Stimulated activated naive CD8-positive, alpha-beta T cell treated with anti-CD3 and anti-CD28 coated beads, Interleukin-15, amount 100 ng/mL, for 72 hours (primary cell): ENCODE data around the gene SLC39A8.

Experiments used
- ATAC-seq: fragments of 150-1000 bp; cut with Tn5 transposase; 2 replicates; pipeline ENCODE4 v1.10.0; 2021; ENCODE audit warnings: mild to moderate bottlenecking, moderate library complexity
- DNase-seq, 2 donors: peaks; one replicate each; pipeline ENCODE4 v3.0.0; 2021 to 2022
- H3K27ac Mint-ChIP-seq, 2 donors: one replicate each; pipeline ENCODE4 v1.8.0; 2022; ENCODE audit warnings: mild to moderate bottlenecking in 2 of 2, mixed read lengths in 2 of 2, moderate library complexity in 2 of 2
- H3K27me3 Mint-ChIP-seq: one replicate; pipeline ENCODE4 v1.8.0; 2022; ENCODE audit warnings: mixed read lengths
- H3K4me1 Mint-ChIP-seq: one replicate; pipeline ENCODE4 v1.8.0; 2022; ENCODE audit warnings: mild to moderate bottlenecking, mixed read lengths
- H3K4me3 Mint-ChIP-seq, 2 donors: one replicate each; pipeline ENCODE4 v1.8.0; 2022; ENCODE audit warnings: mild to moderate bottlenecking in 2 of 2, mixed read lengths in 2 of 2, moderate library complexity in 1 of 2
- H3K9me3 Mint-ChIP-seq, 2 donors: one replicate each; pipeline ENCODE4 v1.8.0; 2022; ENCODE audit warnings: mixed read lengths in 2 of 2

The SLC39A8 gene

GRCh38 chr4:102350634-102351033 lies 5.4 kb upstream of the SLC39A8 start:
- no peak for DNase-seq
- Mint-ChIP-seq H3K9me3 (no peaks in the 10 kb centered on the region), H3K27me3 (no peaks in the 10 kb centered on the region), H3K4me1 (peaks cover 9% of the 10 kb centered on the region), H3K27ac (no peak overlapping the region), H3K4me3 (no peak overlapping the region)
- no peak for ATAC-seq

- ATAC-seq (no peak), DNase-seq (no peak)
- Mint-ChIP-seq H3K4me3 (no peak overlapping the region), H3K9me3 (no peaks in the 10 kb centered on the region), H3K27me3 (no peaks in the 10 kb centered on the region), H3K27ac (no peak overlapping the region), H3K4me1 (peaks cover 12% of the 10 kb centered on the region)
These were observed 3.4 kb upstream of the SLC39A8 start for GRCh38 chr4:102348701-102349100.

- Mint-ChIP-seq H3K9me3 (no peaks in the 10 kb centered on the region), H3K27me3 (no peaks in the 10 kb centered on the region), H3K4me3 (peak overlapping the region; percentile 83 to 86), H3K27ac (peak overlapping the region in 1 of 2 donors; percentile 43), H3K4me1 (peaks cover 36% of the 10 kb centered on the region)
- ATAC-seq, result no peak
- DNase-seq, result no peak
These were observed 466 bp upstream of the SLC39A8 start for GRCh38 chr4:102345795-102346100.

GRCh38 chr4:102344520-102344953 lies 745 bp downstream of the SLC39A8 start:
- peak; percentile 85 to 86 for DNase-seq
- peaks cover 45% of the 10 kb centered on the region for H3K4me1 Mint-ChIP-seq
- H3K27me3 Mint-ChIP-seq, result no peaks in the 10 kb centered on the region
- no peaks in the 10 kb centered on the region for H3K9me3 Mint-ChIP-seq
- H3K4me3 Mint-ChIP-seq, result peak overlapping the region; percentile 83 to 86
- peak; percentile 79 for ATAC-seq
- peak overlapping the region; percentile 92 to 94 for H3K27ac Mint-ChIP-seq

GRCh38 chr4:102343964-102344519 lies 1.2 kb downstream of the SLC39A8 start:
- H3K27me3 Mint-ChIP-seq, result no peaks in the 10 kb centered on the region
- ATAC-seq (peak; percentile 1), DNase-seq (no peak)
- H3K4me3 Mint-ChIP-seq, result peak overlapping the region; percentile 83 to 86
- H3K4me1 Mint-ChIP-seq, result peaks cover 45% of the 10 kb centered on the region
- H3K27ac Mint-ChIP-seq, result peak overlapping the region; percentile 92 to 94
- H3K9me3 Mint-ChIP-seq, result no peaks in the 10 kb centered on the region

GRCh38 chr4:102342404-102343074 lies 2.7 kb downstream of the SLC39A8 start:
- H3K4me1 Mint-ChIP-seq, result peaks cover 54% of the 10 kb centered on the region
- peak overlapping the region; percentile 58 to 80 for H3K4me3 Mint-ChIP-seq
- no peak for DNase-seq
- no peaks in the 10 kb centered on the region for H3K9me3 Mint-ChIP-seq
- no peak for ATAC-seq
- no peak overlapping the region for H3K27ac Mint-ChIP-seq
- H3K27me3 Mint-ChIP-seq, result no peaks in the 10 kb centered on the region

GRCh38 chr4:102341201-102341600 lies 4.1 kb downstream of the SLC39A8 start:
- Mint-ChIP-seq H3K27me3 (no peaks in the 10 kb centered on the region), H3K4me3 (no peak overlapping the region), H3K9me3 (no peaks in the 10 kb centered on the region), H3K27ac (no peak overlapping the region), H3K4me1 (peaks cover 56% of the 10 kb centered on the region)
- no peak for DNase-seq
- ATAC-seq, result no peak

- Mint-ChIP-seq H3K9me3 (no peaks in the 10 kb centered on the region), H3K4me1 (peaks cover 67% of the 10 kb centered on the region), H3K4me3 (no peak overlapping the region), H3K27ac (no peak overlapping the region), H3K27me3 (no peaks in the 10 kb centered on the region)
- DNase-seq (no peak), ATAC-seq (no peak)
These were observed 6.3 kb downstream of the SLC39A8 start for GRCh38 chr4:102339018-102339417.

- H3K27ac Mint-ChIP-seq, result no peak overlapping the region
- no peaks in the 10 kb centered on the region for H3K27me3 Mint-ChIP-seq
- DNase-seq, result no peak
- H3K9me3 Mint-ChIP-seq, result no peaks in the 10 kb centered on the region
- no peak for ATAC-seq
- H3K4me3 Mint-ChIP-seq, result no peak overlapping the region
- H3K4me1 Mint-ChIP-seq, result peaks cover 68% of the 10 kb centered on the region
These were observed 6.9 kb downstream of the SLC39A8 start for GRCh38 chr4:102338405-102338804.

- Mint-ChIP-seq H3K4me1 (peaks cover 52% of the 10 kb centered on the region), H3K27ac (no peak overlapping the region), H3K9me3 (no peaks in the 10 kb centered on the region), H3K4me3 (peak overlapping the region in 1 of 2 donors; percentile 20), H3K27me3 (no peaks in the 10 kb centered on the region)
- ATAC-seq, result peak; percentile 52
- DNase-seq, result no peak
These were observed 9.7 kb downstream of the SLC39A8 start for GRCh38 chr4:102335616-102336015.

- DNase-seq (no peak), ATAC-seq (no peak)
- Mint-ChIP-seq H3K9me3 (no peaks in the 10 kb centered on the region), H3K27me3 (no peaks in the 10 kb centered on the region), H3K27ac (no peak overlapping the region), H3K4me1 (peaks cover 51% of the 10 kb centered on the region), H3K4me3 (no peak overlapping the region)
These were observed 10.7 kb downstream of the SLC39A8 start for GRCh38 chr4:102334624-102335023.

GRCh38 chr4:102333787-102334186 lies 11.5 kb downstream of the SLC39A8 start:
- no peak for ATAC-seq
- Mint-ChIP-seq H3K4me1 (peaks cover 52% of the 10 kb centered on the region), H3K9me3 (no peaks in the 10 kb centered on the region), H3K27ac (no peak overlapping the region), H3K27me3 (no peaks in the 10 kb centered on the region), H3K4me3 (no peak overlapping the region)
- no peak for DNase-seq

- Mint-ChIP-seq H3K4me3 (no peak overlapping the region), H3K27me3 (no peaks in the 10 kb centered on the region), H3K27ac (no peak overlapping the region), H3K4me1 (peaks cover 29% of the 10 kb centered on the region), H3K9me3 (no peaks in the 10 kb centered on the region)
- ATAC-seq (no peak), DNase-seq (no peak)
These were observed 17.2 kb downstream of the SLC39A8 start for GRCh38 chr4:102328045-102328444.

- no peak for DNase-seq
- no peak overlapping the region for H3K4me3 Mint-ChIP-seq
- no peak overlapping the region for H3K27ac Mint-ChIP-seq
- ATAC-seq, result no peak
- H3K27me3 Mint-ChIP-seq, result no peaks in the 10 kb centered on the region
- H3K4me1 Mint-ChIP-seq, result peaks cover 31% of the 10 kb centered on the region
- no peaks in the 10 kb centered on the region for H3K9me3 Mint-ChIP-seq
These were observed 18.3 kb downstream of the SLC39A8 start for GRCh38 chr4:102326951-102327350.

- Mint-ChIP-seq H3K27ac (no peak overlapping the region), H3K9me3 (no peaks in the 10 kb centered on the region), H3K4me1 (peaks cover 38% of the 10 kb centered on the region), H3K4me3 (no peak overlapping the region), H3K27me3 (no peaks in the 10 kb centered on the region)
- no peak for ATAC-seq
- DNase-seq, result no peak
These were observed 20.6 kb downstream of the SLC39A8 start for GRCh38 chr4:102324730-102325129.

- no peak overlapping the region for H3K27ac Mint-ChIP-seq
- H3K4me1 Mint-ChIP-seq, result peaks cover 35% of the 10 kb centered on the region
- H3K4me3 Mint-ChIP-seq, result no peak overlapping the region
- no peaks in the 10 kb centered on the region for H3K27me3 Mint-ChIP-seq
- ATAC-seq (peak; percentile 42), DNase-seq (no peak)
- H3K9me3 Mint-ChIP-seq, result no peaks in the 10 kb centered on the region
These were observed 22.5 kb downstream of the SLC39A8 start for GRCh38 chr4:102322736-102323135.
